HG03521 (cell line): ENCODE measurements around the gene FGF8.

ENCODE experiments used
- ATAC-seq: cut with Tn5 transposase; IDR thresholded peaks from one replicate; pipeline ENCODE4 v1.9.1; 2021; ENCODE audit warnings: mild to moderate bottlenecking, moderate library complexity; ENCODE audit not compliant: unreplicated experiment

The FGF8 gene

DNA sequence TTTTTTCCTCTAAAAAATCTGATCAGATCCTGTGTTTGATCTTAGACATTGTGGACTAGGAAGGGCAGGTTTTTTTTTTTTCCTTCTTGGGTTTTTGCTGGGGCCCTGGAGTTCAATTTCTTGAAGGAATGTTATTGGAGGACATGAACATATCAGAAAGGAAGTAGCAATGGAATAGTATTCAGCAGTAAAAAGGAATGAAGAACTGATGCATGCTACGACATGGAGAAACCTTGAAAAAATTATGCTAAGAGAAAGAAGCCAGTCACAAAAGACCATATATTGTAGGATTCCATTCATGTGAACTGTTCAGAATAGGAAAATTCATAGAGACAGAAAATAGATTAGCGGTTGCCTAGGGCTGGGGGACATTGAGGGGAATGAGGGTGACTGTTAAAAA, 34.0 kb downstream of the FGF8 start:
- ATAC-seq, result no peak

DNA sequence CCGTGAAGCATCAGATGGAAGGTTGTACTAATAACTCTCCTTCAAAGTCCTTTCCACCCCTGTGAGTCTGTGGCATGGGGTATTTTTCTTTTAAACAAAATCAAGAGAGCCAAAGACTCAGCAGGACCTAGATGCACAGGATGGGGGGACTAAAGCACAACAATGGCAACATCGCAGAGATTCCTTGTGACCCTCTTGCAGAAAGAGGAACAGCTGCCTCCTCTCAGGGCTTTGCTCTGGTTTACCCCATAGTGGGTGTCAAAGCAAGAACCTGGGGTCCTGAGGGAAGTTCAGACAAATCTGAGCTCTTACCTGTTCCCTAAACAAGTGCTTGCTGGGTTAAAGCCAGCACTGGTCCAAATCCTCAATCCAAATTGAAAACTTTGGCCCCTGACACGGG, 39.2 kb downstream of the FGF8 start:
- ATAC-seq, result no peak

DNA sequence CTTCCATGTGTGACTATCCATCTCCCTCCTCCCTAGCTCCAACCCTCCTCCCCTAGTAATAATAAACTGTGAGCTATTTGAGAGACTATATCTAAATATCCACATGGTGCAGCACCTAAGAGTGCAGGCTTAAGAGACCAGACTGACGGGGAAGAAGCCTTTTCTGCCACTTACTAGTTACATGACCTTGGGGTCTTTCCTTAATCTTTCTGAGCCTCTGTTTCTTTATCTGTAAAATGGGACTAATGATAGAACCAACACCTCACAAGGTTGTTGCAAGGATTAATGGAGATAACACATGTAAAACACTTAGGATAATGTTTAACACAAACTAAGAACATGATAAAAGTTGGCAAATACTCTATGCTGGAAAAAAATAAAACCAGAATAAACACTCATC, 43.8 kb downstream of the FGF8 start:
- ATAC-seq, result no peak

DNA sequence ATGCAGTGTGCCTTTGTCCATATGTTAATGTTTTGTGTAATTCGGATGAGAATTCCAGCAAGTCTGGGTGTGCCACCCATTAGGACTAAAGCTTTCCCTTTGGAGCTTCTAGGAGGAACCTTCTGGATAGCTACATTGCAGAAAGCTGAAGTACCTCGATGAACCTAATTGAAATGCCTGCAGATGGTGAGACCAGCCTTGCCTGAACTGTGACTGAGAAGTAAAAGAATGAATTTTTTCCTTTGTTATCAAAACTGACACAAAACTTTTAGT, 49.9 kb downstream of the FGF8 start:
- no peak for ATAC-seq

DNA sequence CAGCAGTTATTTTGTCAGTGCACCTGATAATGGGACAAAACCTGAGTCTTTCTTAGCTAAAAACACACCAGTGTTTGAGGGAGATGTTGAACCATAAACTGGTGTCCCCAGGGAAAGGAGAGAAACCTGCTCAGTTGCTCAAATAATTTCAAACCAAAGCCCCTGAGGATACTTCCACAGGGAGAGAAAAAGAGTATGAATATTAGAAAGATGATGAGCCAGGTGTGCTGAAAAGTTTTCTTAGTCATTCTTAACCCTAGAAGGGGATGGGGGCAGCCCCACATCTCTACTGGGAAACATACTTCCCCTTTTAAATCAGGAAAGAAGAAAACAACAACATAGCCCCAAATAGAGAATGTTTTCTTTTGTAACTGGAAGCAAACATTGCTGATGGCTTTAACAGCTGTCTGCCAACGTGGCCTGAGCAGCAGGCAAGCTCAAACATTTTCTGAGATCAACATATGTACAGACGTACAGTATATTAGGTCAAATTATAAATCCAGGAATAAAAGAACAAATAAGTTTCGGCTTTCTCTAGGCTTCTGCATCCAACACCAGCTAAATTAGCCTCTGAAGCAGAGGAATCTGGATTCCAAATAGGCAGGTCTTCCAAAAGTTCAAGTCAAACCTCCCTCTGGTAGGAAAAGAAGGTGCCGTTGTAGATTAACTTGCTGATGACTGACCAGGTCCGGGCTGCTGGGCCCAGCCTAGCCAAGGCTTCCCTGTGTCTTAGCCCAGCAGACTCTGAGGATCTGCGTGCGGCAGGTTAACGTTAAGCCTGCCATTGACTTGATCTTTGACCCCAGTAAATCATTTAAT, 50.4 kb downstream of the FGF8 start:
- no peak for ATAC-seq

DNA sequence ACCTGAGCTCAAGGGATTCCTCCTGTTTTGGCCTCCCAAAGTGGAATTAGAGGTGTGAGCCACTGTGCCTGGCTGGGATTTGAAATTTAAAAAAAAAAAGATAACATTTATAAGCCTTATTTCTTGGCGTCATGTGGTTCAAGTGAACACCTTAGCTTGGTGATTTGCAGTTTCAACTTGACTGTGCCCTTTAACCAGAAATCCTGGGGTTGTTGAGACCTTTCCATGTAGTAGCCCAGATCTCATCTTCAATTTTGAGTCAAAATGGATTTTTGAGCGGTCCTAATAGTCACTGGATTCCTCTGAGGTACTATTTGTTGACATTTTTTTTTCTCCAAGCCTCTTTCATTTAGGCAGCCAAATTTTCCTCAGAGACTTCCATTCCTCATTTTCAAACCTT, 51.5 kb downstream of the FGF8 start:
- no peak for ATAC-seq

DNA sequence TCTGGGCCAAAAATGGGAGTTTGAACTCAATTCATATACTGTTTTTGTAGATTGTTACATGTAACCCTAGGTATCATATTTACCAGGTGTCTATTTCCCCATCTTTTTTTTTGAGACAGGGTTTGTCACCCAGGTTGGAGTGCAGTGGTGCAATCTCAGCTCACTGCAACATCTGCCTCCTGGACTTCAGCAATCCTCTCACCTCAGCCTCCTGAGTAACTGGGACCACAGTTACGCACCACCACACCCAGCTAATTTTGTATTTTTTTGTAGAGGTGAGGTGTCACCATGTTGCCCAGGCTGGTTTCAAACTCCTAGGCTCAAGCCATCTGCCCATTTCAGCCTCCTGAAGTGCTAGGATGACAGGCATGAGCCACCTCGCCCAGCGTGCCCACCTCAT, 52.7 kb downstream of the FGF8 start:
- ATAC-seq, result no peak

DNA sequence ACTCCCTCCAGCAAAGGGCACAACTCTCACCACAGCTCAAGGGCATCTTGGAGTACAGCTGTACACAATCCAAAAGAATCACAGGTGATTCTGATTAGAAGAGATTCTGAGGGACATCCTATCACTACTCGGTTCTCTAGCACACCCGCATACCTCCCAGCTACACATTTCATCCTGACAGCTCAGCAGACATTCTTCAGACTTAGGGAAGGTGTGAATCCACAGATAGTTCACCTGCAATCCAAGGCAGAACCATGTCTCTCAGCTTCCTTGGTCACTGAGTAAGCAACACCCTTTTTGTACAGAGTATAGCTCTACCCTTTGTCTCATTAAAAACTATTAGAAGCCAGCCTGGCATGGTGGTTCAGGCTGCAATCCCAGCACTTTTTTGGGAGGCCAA, 54.1 kb downstream of the FGF8 start:
- ATAC-seq, result no peak

DNA sequence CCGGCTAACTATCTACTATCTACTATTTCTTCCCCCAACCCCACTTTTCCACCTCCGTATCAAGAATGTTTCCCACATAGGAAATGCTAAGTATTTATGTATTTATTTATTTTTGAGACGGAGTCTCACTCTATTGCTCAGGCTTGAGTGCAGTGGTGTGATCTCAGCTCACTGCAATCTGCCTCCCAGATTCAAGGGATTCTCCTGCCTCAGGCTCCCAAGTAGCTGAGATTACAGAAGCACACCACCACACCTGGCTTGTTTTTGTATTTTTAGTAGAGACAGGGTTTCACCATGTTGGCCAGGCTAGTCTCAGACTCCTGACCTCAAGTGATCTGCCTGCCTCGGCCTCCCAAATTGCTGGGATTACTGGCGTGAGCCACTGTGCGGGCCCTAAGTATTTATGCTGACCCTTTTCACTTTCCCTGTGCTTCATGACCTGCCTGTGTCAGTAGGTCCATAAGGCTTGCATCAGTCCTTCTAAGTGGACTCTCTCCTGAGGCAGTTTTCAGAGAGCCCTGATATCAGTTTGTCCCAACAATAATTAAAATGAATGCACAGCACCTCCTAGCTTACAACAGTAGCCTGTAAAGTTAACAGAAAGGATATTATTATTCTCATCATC, 55.2 kb downstream of the FGF8 start:
- ATAC-seq, result no peak
